OCI-LY1 (cell line): ENCODE measurements around the gene TMEM175.
"Not testable (repeated sequence)": the region's sequence is repeated elsewhere in the genome, so short reads cannot be mapped to it uniquely, and the experiment has no call there.

Experiments used
- H2AFZ ChIP-seq: fragments of 200-600 bp; sonication (generic), shearing (Covaris generic); 2 replicates; pipeline ENCODE4 v1.6.0; 2014; ENCODE audit warnings: antibody characterized with exemption, mild to moderate bottlenecking, low read length
- H3F3A ChIP-seq: fragments of 200-600 bp; sonication (generic), shearing (Covaris generic); 2 replicates; pipeline ENCODE4 v1.6.0; 2014; ENCODE audit warnings: mild to moderate bottlenecking, antibody characterized with exemption, low read length, moderate library complexity; ENCODE audit not compliant: insufficient read depth
- H3K27ac ChIP-seq: fragments of 200-600 bp; sonication (generic); 2 replicates; pipeline ENCODE4 v1.5.1; 2014; ENCODE audit warnings: low read length, mixed run types, mild to moderate bottlenecking, low read depth; ENCODE audit not compliant: poor library complexity, severe bottlenecking
- H3K27me3 ChIP-seq: fragments of 200-600 bp; sonication (generic); 2 replicates; pipeline ENCODE4 v1.6.0; 2014; ENCODE audit warnings: antibody characterized with exemption, mild to moderate bottlenecking, low read length, moderate library complexity; ENCODE audit not compliant: insufficient read depth
- H3K36me3 ChIP-seq: fragments of 200-600 bp; sonication (generic); 2 replicates; pipeline ENCODE4 v1.6.1; 2014; ENCODE audit warnings: mild to moderate bottlenecking, antibody characterized with exemption, low read length, moderate library complexity, mixed read lengths; ENCODE audit not compliant: insufficient read depth
- H3K4me1 ChIP-seq: fragments of 200-600 bp; sonication (generic); 2 replicates; pipeline ENCODE4 v1.5.1; 2014; ENCODE audit warnings: mild to moderate bottlenecking, low read length, moderate library complexity; ENCODE audit not compliant: insufficient read depth, severe bottlenecking
- H3K4me2 ChIP-seq: fragments of 200-600 bp; sonication (generic), shearing (Covaris generic); 2 replicates; pipeline ENCODE4 v1.6.1; 2014; ENCODE audit warnings: low read length
- H3K4me3 ChIP-seq: fragments of 200-600 bp; sonication (generic); 2 replicates; pipeline ENCODE4 v1.5.1; 2014; ENCODE audit warnings: low read length, low read depth, mild to moderate bottlenecking, mixed read lengths; ENCODE audit not compliant: poor library complexity, severe bottlenecking
- H3K79me2 ChIP-seq: fragments of 200-600 bp; shearing (Covaris generic); 2 replicates; pipeline ENCODE4 v1.6.1; 2016; ENCODE audit warnings: mixed run types, low read length, mixed read lengths; ENCODE audit not compliant: insufficient read depth
- H3K9ac ChIP-seq: fragments of 200-600 bp; sonication (generic), shearing (Covaris generic); 2 replicates; pipeline ENCODE4 v1.6.1; 2014; ENCODE audit warnings: mild to moderate bottlenecking, low read length, mixed read lengths
- H3K9me2 ChIP-seq: fragments of 200-600 bp; sonication (generic), shearing (Covaris generic); 2 replicates; pipeline ENCODE4 v1.6.1; 2014; ENCODE audit warnings: low read depth, mild to moderate bottlenecking, low read length, mixed read lengths
- H3K9me3 ChIP-seq: fragments of 200-600 bp; shearing (Covaris generic); 2 replicates; pipeline ENCODE4 v1.6.1; 2014; ENCODE audit warnings: low read length, mixed read lengths
- H4K20me1 ChIP-seq: fragments of 200-600 bp; sonication (generic), shearing (Covaris generic); 2 replicates; pipeline ENCODE4 v1.6.0; 2016; ENCODE audit warnings: mild to moderate bottlenecking, low read length; ENCODE audit not compliant: insufficient read depth
- EZH2 ChIP-seq: fragments of 200-600 bp; sonication (generic), shearing (Covaris generic); IDR thresholded peaks from 2 replicates; pipeline ENCODE4 v1.8.0; 2017; ENCODE audit warnings: borderline replicate concordance, mixed run types, mild to moderate bottlenecking, antibody characterized with exemption, low read length, moderate library complexity, mixed read lengths
- TF ChIP-seq, protein P1 (sequence below): fragments of 200-600 bp; sonication (generic), shearing (Covaris generic); IDR thresholded peaks from 2 replicates; pipeline ENCODE4 v1.5.1; 2017; ENCODE audit warnings: mild to moderate bottlenecking, antibody characterized with exemption, low read length, moderate library complexity, mixed read lengths

Gene TMEM175

DNA sequence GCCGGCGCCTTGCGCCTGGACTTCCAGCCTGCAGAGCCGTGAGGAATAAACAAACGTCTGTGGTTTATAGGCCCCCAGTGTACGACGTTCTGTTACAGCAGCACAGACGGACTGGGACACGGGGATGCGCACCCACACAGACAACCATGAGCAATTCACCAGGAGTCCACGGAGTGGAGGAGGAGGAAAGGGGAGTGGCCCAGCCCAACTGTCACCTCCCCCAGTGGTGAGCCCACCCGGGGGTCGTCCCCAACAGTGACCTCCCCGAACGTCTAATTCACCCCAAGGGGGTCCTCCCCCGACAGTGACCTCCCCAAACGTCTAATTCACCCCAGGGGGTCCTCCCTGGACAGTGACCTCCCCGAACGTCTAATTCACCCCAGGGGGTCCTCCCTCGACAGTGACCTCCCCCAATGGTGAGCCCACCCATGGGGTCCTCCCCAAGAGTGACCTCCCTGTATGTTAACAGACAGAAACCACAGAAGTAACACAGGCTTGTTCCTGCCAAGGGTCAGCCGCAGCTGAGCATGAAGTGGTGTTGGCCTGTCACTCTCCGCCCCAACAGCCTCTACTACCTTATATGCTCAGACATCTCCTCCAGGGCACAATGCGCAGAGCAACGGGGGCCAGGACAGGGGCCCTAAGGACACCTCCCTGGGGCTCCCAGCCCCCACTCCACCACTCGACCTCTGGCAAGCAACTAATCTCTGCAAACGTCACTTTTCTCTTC, 6.3 kb upstream of the TMEM175 start:
- Histone ChIP-seq H3K9ac (no peak overlapping the region), H3K27ac (no peak overlapping the region), H3K9me2 (no peaks in the 10 kb centered on the region), H3K27me3 (no peaks in the 10 kb centered on the region), H3K4me2 (no peak overlapping the region), H3K4me1 (peaks cover 38% of the 10 kb centered on the region), H3K4me3 (no peak overlapping the region), H3F3A (no peaks in the 10 kb centered on the region), H4K20me1 (no peaks in the 10 kb centered on the region), H3K79me2 (peaks cover 9% of the 10 kb centered on the region; the same call in 1 of the 2 replicates), H2AFZ (no peak overlapping the region), H3K9me3 (no peaks in the 10 kb centered on the region), H3K36me3 (no peaks in the 10 kb centered on the region)
- no peak for TF ChIP-seq EZH2
- TF ChIP-seq, protein P1, sequence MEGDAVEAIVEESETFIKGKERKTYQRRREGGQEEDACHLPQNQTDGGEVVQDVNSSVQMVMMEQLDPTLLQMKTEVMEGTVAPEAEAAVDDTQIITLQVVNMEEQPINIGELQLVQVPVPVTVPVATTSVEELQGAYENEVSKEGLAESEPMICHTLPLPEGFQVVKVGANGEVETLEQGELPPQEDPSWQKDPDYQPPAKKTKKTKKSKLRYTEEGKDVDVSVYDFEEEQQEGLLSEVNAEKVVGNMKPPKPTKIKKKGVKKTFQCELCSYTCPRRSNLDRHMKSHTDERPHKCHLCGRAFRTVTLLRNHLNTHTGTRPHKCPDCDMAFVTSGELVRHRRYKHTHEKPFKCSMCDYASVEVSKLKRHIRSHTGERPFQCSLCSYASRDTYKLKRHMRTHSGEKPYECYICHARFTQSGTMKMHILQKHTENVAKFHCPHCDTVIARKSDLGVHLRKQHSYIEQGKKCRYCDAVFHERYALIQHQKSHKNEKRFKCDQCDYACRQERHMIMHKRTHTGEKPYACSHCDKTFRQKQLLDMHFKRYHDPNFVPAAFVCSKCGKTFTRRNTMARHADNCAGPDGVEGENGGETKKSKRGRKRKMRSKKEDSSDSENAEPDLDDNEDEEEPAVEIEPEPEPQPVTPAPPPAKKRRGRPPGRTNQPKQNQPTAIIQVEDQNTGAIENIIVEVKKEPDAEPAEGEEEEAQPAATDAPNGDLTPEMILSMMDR = no peak

DNA sequence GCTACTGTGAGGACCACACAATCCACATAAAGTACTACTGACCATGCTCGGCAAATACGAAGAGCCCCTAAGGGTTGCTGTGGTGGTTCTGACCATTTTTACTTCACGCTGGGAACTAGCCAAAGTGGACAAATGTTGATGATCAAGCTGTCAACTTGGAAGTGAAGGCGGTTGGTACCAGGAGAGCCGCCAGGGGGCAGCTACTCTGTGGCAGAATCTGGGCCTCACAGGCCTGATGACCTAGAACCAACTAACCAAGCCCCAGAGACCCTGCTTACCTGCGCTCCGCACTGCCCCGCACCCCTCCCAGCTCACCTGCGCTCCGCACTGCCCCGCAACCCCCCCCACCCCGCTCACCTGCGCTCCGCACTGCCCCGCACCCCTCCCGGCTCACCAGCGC, 5.7 kb upstream of the TMEM175 start:
- Histone ChIP-seq H3F3A (no peaks in the 10 kb centered on the region), H3K79me2 (peaks cover 14% of the 10 kb centered on the region; the same call in 1 of the 2 replicates), H2AFZ (no peak overlapping the region), H3K36me3 (no peaks in the 10 kb centered on the region), H3K9me2 (no peaks in the 10 kb centered on the region), H3K4me3 (no peak overlapping the region), H3K9me3 (no peaks in the 10 kb centered on the region), H3K27ac (no peak overlapping the region), H3K9ac (no peak overlapping the region), H4K20me1 (no peaks in the 10 kb centered on the region), H3K4me2 (no peak overlapping the region), H3K4me1 (peaks cover 40% of the 10 kb centered on the region), H3K27me3 (no peaks in the 10 kb centered on the region)
- no peak for TF ChIP-seq EZH2
- TF ChIP-seq, protein P1 = peak; percentile 49; the same call in 1 of the 2 replicates

DNA sequence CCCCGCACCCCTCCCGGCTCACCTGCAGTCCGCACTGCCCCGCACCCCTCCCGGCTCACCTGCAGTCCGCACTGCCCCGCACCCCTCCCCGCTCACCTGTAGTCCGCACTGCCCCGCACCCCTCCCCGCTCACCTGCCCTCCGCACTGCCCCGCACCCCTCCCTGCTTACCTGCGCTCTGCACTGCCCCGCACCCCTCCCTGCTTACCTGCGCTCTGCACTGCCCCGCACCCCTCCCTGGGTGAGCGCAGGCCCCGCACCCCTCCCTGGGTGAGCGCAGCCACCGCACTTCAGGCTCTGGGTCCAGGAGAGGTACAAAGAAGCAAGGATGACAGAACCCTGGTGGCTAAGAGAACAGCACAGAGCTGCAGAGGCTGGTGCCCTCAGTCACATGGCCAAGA, 4.7 kb upstream of the TMEM175 start:
- H3K4me2 ChIP-seq, H2AFZ ChIP-seq, H3K9me3 ChIP-seq, H3F3A ChIP-seq, H3K27me3 ChIP-seq, H3K4me3 ChIP-seq, H3K27ac ChIP-seq, H3K9me2 ChIP-seq, H3K9ac ChIP-seq, H3K36me3 ChIP-seq, H4K20me1 ChIP-seq: not testable (repeated sequence)
- Histone ChIP-seq H3K4me1 (peaks cover 29% of the 10 kb centered on the region), H3K79me2 (peaks cover 17% of the 10 kb centered on the region; the same call in 1 of the 2 replicates)
